Measurements from ENCODE around the gene FN1.
A peak's percentile ranks its signal among the peaks of the same experiment; 100 is the strongest.

FN1 gene

DNA sequence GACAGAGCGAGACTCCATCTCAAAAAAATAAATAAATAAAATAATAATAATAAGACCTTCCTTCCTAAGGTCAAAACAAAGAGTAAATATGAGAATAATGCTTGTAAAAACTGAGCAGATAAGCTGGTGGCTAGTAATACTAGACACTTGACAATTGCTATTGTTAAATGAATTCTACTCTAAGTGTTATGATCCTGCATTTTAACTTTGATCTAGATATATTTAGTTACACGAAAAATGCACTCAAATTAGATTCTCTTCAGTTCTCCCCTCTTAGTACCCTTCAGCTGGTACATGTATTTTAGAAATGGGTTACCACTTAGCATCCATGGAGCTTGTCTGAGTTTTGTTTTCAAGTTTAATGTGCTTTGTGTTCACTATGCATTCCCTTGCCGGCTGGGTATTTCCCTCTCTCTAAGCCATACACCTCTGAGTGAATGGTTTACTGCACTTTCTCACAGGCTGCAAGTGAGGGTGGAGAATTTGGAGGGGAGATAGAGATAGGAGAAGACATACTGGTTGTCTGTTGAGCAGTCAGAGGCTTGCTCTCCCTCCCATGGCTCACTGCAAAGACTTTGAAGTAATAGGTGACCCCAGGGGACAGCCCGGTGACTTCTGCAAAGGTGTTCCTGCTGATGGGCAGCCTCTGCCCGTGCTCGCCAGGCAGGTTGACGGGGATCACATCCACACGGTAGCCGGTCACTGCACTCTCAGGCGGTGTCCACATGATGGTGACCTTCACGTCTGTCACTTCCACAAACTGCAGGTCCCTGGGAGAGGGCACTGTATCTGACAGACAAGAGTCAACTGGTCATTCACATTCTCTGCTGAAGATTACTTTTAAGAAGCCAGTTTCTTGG is 29.9 kb downstream of the FN1 start:
- no peak for DNase-seq

DNA sequence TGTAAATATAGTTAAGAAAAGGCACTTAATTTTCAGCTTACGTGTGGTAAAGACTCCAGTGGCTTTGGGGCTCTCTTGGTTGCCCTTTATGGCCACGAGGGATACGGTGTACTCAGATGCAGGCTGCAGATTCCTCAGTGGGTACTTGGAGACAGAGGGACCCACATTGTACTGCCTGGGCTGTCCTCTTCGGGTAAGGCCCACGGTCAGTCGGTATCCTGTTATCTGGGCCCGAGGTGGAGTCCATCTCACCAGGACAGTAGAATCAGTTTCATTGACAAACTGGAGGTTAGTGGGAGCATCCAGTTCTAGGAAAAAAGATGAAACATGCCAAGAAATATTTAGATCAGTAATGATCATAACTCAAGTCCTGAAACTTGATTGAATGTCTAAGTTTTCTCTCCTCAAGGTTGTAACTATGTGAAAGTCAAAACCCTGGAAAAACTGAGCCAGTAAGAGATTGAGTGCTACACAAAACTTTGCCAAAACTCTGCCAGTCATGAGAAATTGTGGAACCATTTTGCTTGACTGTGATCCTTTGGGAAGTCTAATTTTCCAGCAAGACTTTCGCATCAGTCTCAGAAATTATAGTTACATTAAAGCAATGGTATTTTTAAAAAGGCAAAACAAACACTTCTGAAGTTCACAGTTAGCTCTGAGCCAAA is 31.4 kb downstream of the FN1 start:
- DNase-seq: no peak

DNA sequence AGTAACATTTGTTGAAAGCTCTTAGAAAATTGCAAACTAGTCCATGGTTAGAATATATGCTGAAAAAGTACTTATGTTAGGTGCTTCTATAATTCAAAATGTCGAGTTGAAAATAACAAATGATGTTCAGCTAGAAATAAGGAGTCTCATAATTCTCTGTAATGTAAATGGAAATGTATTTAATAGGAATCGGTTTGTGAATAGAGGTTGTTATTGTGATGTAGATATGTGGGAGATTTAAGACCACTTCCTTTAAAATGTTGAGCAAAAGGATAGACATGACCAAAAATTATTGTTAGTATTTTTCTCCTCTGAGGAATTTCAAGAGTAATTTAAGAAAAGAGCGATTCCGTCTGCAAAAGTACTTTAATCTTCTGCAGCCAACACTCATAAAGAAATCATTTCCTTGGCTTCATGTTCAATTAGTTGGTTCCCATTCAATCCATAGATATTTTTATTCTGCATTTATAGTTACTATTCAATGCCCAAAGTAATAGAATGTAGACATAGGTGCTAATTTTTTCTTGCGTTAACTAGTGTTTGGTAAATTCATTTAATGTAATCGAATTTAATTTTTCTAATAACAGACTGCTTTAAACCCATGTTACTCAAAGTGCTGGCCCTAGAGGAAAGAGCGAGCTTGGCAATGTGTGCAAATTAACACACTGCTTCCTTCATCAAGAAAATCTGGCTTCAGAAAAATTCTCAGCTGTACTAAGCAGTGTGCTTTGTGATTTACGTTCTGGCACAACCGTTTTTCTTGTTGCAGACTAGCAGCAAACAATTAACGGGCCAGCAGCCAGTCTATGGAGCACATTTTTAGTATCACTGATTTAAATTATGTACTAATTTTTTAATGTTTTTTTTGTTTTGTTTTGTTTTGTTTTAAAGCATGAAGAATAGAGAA is 32.2 kb downstream of the FN1 start:
- no peak for DNase-seq

DNA sequence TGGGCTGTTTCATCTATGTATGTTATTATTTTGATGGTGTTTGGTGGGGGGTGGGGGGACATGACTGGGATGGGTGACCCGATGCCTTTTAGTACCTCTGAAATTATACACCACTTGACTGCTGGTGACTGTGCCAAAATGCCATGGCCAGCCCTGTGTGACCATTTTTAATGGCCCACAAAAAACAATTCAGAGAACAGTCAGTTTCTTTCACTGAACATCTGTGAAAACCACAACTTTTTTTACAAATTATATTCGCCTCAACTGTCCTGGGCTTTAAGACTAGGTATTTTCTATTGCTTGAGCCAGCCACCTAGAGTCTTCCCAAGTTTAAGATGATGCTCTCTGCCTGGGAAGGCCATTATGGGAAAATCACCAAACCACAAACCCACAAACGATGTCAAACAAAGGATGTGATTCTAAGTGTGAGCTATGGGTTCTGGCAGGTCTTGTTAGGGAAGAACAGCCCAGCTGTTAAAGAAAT is 33.9 kb downstream of the FN1 start:
- peak; percentile 4 for DNase-seq

DNA sequence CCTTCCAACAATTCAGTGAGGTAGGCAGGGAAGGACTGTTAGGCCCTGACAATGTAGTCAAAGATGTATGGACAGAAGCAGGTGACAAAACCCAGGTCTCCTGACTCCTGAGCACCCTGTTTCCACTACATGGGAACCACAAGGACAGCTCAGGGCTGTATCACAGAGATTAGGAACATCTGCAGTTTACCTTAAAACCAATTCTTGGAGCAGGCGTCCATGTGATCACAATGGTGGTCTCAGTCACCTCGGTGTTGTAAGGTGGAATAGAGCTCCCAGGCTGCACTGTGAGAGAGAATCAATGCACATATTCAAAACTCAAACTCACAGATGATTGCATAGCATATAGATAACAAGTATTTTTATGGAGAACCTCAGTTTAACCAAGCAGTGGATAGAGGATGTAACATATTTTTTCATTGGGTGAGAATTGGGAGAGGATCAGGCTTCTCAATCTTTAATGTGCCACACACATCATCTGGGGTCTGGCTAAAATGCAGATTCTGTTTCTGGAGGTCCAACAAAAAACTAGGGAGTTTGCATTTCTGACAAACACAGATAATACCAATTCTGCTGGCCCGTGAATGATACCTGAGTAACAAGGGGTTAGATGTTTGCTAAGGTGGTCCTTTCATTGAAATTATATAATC is 36.7 kb downstream of the FN1 start:
- no peak for DNase-seq

DNA sequence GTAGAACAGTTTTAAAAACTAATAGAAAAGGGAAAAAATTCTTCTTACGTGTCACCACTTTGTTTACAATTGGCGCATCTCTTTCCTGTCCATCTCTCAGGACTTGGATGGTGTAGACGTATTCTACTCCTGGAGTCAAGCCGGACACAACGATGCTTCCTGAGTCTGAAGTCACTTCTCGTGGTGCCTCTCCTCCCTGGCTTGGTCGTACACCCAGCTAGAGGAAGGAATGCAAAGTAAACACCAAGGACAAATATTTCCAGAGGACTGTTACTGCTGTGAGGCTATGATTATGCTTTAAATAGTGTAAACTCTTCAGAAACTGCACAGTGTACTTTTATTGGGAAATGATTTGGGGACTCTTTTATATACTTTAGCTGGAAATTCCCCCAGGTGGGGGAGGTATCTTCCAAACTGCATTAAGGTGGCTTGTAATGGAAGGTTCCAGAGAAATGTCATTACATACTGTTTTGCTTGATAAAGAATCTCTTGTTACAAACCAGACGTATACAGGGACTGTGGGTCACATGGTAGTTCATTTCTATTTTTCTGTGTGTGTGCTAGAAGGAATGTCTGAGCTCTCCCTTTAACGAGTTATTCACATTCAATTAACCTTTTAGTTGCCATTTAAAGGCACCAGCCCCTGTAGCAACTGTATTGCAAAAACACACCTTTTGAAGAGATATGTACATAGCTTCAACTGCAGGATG is 38.1 kb downstream of the FN1 start:
- DNase-seq: no peak

DNA sequence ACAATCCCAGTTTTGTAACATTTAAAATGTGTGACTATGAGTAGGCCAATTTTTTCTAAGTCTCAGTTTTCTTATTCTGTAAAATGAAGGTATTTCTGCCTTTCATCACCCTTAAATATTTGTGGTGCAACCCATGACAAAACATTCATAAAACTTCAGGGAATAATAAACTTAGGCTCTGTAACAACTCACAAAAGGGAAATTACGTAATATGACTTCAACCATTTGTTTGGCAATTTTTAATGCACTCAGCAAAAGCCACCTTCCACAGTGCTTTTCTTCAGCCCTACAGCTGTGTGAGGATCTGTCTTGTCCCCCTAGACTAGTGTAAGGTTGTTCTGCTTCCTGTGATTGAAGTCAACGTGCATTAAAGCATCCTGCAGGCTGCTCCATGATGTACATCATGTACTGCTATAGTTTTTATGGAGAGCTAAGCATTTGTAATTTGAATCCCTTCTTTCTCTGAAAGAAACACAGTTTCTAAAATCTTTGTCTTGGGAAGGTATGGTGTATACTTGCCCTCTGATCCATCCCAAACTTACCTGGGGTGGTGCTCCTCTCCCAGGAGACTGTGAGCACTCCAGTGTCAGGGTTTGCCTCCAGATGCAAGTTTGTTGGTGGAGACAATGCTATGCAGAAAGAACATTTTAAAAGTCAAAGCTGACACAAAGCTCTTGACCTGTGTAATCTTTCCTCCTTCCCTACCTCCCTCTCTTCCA is 39.1 kb downstream of the FN1 start:
- no peak for DNase-seq

DNA sequence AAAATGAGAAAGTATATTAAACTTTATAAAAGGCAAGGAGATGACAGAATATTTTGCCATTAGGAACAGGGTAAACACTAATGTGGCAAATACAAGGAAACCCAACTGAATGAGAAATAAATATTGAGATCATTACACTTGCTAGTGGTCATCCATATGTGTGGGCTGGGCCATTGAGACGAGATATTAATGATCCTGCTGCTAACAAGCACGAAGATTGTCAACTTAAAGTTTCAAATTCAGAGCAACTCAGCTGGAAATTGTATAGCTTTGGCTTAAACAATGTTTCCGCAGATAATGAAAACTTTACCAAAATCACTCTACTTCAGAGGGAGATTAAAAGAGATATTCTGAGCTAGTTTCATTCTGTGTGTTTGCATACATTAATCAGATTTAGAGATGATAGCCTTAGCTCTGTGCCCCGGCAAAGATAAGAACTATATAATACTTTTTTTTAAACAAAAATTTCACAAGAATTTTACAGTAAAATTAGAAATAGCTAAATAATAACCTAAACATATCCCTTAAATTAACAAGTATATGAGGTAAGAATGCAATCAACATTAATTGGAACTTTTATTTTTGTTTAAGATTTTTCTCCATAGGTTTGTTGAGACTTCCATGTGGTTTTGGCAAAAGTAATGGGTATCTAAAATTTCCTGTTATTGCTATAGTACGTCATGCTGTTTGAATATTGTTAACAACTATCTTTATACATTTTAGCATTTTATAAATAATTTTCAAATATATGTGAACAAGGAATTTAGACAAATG is 40.0 kb downstream of the FN1 start:
- DNase-seq: no peak

DNA sequence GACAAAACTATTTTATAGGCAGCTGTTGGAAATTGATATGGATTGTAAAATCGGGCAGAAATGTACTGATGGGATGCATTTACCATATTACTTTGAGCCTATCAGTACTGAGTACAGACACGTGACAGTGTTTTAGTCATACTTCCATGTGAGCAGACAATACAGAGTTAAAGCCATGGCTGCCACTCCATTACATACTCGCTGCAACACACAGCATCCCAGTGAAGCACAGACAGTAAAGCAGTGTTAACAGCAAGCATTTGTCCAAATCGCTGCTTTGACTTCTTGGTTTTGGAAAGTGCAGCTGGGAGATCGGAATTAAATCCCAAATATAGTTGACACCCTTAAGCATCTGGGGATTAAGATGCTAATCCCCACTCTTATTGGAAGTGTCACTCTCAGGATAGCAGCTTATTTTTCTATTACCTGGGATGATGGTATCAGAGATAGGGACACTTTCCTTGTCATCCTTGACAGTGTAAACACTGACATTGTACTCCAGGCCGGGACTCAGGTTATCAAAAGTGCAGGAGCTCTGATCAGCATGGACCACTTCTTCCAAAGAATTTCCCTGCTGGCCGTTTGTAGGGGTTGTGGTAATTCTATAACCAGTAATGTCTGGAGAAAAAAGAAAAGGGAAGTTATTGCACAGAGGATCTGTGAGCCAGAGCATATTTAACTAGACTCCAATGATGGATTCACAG is 41.6 kb downstream of the FN1 start:
- DNase-seq: no peak

DNA sequence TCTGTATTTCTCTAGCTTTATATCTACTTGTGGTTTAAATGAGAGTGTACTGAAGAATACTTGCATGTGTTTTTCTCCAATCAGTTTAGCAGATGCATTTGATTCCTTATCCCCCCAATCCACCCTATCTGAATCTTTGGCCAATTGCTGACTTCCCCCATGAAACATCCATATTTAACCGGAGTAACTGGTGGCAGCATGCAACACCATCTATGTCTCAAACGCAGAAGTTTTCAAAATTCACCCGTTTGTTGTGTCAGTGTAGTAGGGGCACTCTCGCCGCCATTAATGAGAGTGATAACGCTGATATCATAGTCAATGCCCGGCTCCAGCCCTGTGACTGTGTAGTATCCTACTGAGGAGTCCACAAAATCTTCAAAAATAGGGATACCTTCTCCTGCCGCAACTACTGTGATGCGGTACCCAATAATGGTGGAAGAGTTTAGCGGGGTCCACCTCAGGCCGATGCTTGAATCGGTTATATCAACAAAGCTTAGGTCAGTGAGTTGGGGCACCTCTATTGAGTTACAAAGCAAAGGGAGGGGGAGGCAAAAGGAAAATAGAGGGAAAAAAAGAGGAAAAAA is 43.1 kb downstream of the FN1 start:
- DNase-seq: no peak

DNA sequence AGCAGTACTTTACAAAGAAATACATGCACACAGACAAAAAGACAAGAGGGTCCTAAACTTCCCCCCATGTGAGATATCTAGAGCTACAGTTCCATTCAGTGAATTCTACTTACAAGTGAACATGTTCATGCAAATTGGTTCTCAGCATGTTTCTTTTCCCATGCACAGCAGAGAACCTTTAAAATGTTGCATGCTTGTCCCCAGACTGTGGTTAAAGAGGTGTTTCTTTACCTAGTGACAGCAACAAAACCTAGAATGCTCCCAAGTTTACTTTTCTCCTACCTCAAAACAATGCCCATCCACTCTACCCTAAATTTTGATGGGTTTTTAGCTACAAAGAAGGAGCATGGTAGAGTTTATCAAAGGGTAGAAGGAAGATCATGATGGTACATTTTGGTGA is 43.7 kb downstream of the FN1 start:
- DNase-seq: no peak

DNA sequence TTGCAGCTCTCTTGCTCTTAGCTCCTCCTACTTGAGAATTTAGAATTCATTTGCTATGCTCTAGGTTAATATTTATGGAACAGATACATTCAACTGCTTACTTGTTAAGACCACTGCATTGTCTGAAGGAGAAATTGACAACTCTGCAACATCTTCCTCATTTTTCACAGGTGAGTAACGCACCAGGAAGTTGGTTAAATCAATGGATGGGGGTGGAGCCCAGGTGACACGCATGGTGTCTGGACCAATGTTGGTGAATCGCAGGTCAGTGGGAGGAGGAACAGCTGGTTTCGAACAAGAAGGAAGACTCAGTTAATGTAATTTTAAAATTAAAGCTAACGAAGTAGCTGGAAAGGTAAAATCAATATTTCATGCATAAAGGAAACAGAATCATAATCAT is 44.3 kb downstream of the FN1 start:
- DNase-seq: no peak

DNA sequence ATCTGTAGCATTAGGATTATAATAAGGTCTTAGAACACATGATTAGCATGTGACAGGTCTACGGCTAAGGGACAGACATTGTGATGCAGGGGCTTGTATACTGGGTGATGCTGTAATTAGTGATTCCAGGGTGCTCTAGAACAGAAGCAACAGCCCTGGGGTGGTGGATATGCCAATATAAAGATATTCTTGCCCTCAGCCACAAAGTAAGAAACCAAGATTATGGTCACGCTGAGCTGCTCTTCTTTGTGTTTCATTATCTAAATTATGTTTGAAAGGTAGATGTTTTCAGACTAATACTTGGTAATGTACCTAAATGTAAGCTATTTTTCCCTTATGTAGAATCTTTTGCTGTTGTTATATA is 45.3 kb downstream of the FN1 start:
- DNase-seq: no peak

DNA sequence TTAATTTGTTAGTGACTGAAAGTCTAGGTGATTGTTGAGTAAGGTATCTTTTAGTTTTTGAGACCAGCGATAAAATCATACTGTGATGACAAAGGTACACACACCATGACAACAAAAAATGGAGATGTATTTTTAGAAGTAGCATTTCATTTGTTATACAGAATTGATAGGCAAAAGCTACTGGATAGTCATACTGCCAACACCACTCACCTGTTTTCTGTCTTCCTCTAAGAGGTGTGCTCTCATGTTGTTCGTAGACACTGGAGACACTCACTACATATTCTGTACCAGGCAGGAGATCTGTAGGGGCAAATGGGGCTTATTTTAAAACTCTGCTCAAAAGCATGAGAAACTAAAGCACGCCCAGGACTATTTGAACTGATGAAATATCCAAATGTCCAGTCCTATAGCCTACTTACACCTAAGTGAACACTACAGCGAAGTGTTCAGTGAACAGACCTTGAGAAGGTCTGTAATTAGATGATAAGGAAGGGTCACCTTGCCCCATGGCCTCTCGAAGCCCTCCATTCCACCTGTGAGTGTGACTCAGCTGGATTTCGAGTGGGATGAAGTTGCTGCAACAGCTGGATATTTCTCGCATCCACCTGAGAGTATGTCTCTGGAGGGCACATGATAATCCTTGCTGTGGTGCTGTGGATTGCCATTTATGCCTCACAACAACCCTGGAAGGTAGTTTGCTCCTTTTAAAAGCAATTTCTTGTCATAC is 47.7 kb downstream of the FN1 start:
- DNase-seq: no peak

DNA sequence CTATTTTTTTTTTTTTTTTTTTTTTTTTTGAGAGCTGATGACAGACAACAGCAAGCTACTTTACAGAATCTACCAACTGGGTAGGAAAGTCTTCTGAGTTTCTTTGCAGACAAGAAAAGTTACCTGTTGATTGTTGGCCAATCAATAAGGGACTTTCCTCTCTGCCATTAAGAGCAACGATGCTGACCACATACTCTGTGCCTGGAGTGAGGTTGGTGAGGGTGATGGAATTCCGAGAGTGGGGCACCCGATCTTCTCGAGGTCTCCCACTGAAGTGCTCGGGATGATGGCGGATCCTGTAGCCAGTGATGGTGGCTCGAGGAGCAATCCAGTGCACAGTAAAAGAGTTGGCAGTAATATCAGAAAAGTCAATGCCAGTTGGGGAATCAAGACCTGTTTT is 49.3 kb downstream of the FN1 start:
- no peak for DNase-seq

DNA sequence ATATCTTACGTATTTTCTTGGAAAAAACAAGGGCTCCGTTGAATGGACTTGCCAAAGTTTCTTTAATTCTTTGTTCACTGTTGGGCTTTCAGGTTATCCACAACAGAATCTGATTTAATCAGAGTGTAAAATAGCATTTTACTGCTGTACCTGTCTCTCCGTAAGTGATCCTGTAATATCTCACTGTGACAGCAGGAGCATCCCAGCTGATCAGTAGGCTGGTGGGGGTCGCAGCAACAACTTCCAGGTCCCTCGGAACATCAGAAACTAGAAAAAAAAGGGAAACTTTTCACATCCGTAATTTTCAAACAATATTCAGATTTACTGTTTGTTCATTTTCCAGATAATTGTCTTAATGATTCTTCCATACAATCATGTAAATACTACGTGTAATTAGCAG is 51.2 kb downstream of the FN1 start:
- DNase-seq: no peak

DNA sequence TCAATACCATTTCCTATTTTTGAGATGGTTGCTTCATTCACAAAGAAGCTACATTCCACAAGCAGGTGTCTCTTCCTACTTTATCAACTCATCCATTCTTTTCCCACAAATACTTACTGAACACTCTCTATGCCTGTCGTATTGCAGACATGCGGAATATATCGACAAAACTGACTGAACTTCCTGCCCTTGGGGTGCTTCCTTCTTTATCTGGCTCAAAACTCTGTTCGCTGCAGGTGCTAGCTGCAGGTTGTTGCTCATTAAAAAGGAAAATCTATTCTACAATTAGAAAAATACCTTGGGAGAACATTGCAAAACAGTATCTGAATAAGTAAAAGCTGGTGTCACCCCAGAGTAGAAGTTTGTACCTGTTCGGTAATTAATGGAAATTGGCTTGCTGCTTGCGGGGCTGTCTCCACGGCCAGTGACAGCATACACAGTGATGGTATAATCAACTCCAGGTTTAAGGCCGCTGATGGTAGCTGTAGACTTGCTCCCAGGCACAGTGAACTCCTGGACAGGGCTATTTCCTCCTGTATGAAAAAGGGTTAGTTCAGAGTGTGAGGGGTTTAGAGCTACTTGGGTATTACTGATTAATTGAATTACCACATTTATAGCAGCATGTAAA is 52.1 kb downstream of the FN1 start:
- no peak for DNase-seq

DNA sequence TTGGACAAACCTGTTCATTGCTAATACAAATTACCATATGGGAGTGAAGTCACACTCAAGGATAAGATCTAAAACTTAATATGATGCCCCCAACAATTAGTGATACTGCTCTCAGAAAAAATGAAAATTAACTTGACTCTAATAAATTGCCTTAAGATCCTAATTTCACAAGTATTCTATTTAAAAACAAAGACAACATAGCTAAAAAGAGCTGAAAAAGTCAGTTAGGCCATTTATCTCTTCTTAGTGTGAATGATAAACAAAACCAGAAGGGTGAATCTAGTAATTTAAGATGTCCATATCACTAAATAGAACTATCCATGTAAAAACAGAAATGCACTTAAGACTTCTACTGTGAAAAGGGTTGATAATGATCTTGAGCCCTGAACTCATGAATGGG is 53.4 kb downstream of the FN1 start:
- DNase-seq: no peak

DNA sequence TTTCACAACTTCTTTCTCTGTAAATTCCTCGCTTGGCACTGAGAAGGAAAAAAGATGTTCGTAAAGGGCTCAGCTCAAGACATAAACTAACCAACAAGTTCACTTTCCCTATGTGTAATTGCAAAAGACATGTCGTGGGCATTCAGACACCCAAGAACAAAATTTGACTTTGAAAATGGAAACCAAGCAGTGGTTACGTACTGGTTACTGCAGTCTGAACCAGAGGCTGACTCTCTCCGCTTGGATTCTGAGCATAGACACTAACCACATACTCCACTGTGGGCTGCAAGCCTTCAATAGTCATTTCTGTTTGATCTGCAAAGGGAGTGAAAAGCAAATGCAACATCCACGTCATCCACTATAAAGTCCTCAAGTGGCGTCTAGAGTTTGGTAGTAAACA is 53.9 kb downstream of the FN1 start:
- DNase-seq: no peak
